ENCODE data around the gene MAN2A1.

MAN2A1 gene

DNA sequence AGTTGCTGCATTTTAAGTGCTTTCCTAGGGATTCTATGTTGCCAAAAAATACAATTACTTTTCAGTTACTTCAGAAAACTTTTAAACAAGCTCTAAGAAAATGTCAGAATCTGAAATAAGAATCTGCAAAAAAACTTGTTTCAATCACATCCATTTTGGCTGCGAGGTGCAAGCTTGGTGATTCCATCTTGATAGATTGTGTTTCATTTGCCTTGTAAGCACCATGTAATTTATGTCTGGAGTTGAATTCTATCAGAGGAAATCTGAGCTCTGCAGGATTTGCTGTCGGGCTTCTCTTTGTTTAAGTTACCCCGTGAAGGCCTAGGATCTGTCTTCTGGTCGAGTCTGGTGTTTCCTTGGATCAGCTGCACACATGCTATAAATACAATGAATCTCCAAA, 40.4 kb upstream of the MAN2A1 start:
- ATAC-seq (ENCODE audit: low read depth) (no peak), DNase-seq (ENCODE audit: low spot score) (no peak)
- H3K4me3 ChIP-seq (ENCODE audit: severe bottlenecking): no peak overlapping the region
- TF ChIP-seq, protein P1, sequence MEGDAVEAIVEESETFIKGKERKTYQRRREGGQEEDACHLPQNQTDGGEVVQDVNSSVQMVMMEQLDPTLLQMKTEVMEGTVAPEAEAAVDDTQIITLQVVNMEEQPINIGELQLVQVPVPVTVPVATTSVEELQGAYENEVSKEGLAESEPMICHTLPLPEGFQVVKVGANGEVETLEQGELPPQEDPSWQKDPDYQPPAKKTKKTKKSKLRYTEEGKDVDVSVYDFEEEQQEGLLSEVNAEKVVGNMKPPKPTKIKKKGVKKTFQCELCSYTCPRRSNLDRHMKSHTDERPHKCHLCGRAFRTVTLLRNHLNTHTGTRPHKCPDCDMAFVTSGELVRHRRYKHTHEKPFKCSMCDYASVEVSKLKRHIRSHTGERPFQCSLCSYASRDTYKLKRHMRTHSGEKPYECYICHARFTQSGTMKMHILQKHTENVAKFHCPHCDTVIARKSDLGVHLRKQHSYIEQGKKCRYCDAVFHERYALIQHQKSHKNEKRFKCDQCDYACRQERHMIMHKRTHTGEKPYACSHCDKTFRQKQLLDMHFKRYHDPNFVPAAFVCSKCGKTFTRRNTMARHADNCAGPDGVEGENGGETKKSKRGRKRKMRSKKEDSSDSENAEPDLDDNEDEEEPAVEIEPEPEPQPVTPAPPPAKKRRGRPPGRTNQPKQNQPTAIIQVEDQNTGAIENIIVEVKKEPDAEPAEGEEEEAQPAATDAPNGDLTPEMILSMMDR (IDR thresholded peaks at IDR 0.05; ENCODE audit: poor library complexity, severe bottlenecking): no peak
- H3K4me1 ChIP-seq (ENCODE audit: insufficient read depth, poor library complexity, severe bottlenecking): peaks cover 6% of the 10 kb centered on the region
- H3K27ac ChIP-seq (ENCODE audit: poor library complexity, severe bottlenecking): no peak overlapping the region
- H3K9me3 ChIP-seq (ENCODE audit: severe bottlenecking): no peaks in the 10 kb centered on the region
- H3K27me3 ChIP-seq (ENCODE audit: insufficient read depth, poor library complexity, severe bottlenecking): no peaks in the 10 kb centered on the region
- H3K36me3 ChIP-seq (ENCODE audit: low read depth): no peaks in the 10 kb centered on the region

DNA sequence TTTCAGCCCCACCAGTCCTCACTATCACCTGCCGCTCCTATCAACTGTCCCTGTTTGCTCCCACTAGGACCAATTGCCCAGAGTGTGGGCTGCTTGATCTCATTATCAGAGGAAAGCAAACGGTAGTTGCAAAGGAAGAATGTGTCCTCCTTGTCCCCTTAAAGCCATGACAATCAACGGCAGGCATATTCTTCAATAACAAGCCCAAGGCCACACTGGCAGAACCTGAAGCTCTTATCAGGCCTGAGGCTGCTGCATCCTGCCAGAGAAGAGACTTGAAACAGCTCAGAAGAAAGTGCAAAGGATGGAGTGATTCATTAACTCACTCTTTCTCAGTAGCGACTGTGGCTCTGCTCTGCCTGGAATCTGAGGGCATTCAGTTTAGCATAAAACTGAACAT, 39.2 kb upstream of the MAN2A1 start:
- TF ChIP-seq, protein P1 (IDR thresholded peaks at IDR 0.05; ENCODE audit: poor library complexity, severe bottlenecking): no peak
- no peak overlapping the region for H3K4me3 ChIP-seq (ENCODE audit: severe bottlenecking)
- peaks cover 12% of the 10 kb centered on the region for H3K4me1 ChIP-seq (ENCODE audit: insufficient read depth, poor library complexity, severe bottlenecking)
- no peaks in the 10 kb centered on the region for H3K27me3 ChIP-seq (ENCODE audit: insufficient read depth, poor library complexity, severe bottlenecking)
- H3K36me3 ChIP-seq (ENCODE audit: low read depth): no peaks in the 10 kb centered on the region
- ATAC-seq (ENCODE audit: low read depth) (no peak), DNase-seq (ENCODE audit: low spot score) (no peak)
- no peak overlapping the region for H3K27ac ChIP-seq (ENCODE audit: poor library complexity, severe bottlenecking)
- no peaks in the 10 kb centered on the region for H3K9me3 ChIP-seq (ENCODE audit: severe bottlenecking)

DNA sequence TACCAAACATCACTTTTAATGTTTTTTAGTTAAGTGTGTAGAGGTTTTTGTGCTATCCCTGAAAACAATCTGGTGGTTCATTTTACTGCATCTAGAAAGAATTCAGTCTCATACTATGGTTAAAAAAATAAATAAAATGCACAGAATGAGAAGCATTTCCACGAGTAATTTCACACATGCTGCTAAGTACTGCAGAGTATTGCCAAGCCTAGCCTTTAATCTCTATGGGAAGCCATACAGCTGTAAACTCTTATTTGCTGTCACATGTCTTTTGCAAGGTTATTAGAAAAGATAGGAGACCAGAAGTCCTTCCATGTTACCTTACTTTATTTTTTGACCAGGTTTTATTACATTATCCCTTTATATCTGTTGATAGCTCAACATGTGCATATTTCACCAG, 37.6 kb upstream of the MAN2A1 start:
- DNase-seq (ENCODE audit: low spot score) (no peak), ATAC-seq (ENCODE audit: low read depth) (no peak)
- peaks cover 26% of the 10 kb centered on the region for H3K4me1 ChIP-seq (ENCODE audit: insufficient read depth, poor library complexity, severe bottlenecking)
- H3K9me3 ChIP-seq (ENCODE audit: severe bottlenecking): no peaks in the 10 kb centered on the region
- no peaks in the 10 kb centered on the region for H3K27me3 ChIP-seq (ENCODE audit: insufficient read depth, poor library complexity, severe bottlenecking)
- H3K27ac ChIP-seq (ENCODE audit: poor library complexity, severe bottlenecking): no peak overlapping the region
- H3K36me3 ChIP-seq (ENCODE audit: low read depth): no peaks in the 10 kb centered on the region
- TF ChIP-seq, protein P1 (IDR thresholded peaks at IDR 0.05; ENCODE audit: poor library complexity, severe bottlenecking): no peak
- H3K4me3 ChIP-seq (ENCODE audit: severe bottlenecking): no peak overlapping the region

DNA sequence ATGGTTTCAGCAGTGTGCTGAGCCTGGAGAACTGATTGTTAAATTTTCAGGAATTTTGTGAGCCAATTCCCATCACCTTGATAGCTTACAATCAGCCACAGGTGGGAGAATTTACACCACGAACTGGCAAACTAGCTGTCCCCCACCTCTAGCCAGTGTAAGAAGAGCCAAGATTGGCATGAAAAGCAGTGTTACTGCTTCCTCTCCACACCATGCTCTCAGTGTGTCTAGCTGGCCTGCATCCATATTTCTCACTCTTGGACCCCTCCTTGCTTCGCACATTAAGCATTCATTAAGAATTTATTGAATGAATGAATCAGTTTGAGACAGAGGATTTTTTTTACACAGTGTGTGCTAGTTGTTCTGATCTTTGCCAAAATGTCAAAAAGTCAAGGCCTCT, 36.7 kb upstream of the MAN2A1 start:
- no peak for ATAC-seq (ENCODE audit: low read depth)
- no peak overlapping the region for H3K27ac ChIP-seq (ENCODE audit: poor library complexity, severe bottlenecking)
- no peaks in the 10 kb centered on the region for H3K9me3 ChIP-seq (ENCODE audit: severe bottlenecking)
- no peak for DNase-seq (ENCODE audit: low spot score)
- H3K4me1 ChIP-seq (ENCODE audit: insufficient read depth, poor library complexity, severe bottlenecking): peaks cover 33% of the 10 kb centered on the region
- TF ChIP-seq, protein P1 (IDR thresholded peaks at IDR 0.05; ENCODE audit: poor library complexity, severe bottlenecking): no peak
- H3K36me3 ChIP-seq (ENCODE audit: low read depth): no peaks in the 10 kb centered on the region
- no peaks in the 10 kb centered on the region for H3K27me3 ChIP-seq (ENCODE audit: insufficient read depth, poor library complexity, severe bottlenecking)
- no peak overlapping the region for H3K4me3 ChIP-seq (ENCODE audit: severe bottlenecking)

DNA sequence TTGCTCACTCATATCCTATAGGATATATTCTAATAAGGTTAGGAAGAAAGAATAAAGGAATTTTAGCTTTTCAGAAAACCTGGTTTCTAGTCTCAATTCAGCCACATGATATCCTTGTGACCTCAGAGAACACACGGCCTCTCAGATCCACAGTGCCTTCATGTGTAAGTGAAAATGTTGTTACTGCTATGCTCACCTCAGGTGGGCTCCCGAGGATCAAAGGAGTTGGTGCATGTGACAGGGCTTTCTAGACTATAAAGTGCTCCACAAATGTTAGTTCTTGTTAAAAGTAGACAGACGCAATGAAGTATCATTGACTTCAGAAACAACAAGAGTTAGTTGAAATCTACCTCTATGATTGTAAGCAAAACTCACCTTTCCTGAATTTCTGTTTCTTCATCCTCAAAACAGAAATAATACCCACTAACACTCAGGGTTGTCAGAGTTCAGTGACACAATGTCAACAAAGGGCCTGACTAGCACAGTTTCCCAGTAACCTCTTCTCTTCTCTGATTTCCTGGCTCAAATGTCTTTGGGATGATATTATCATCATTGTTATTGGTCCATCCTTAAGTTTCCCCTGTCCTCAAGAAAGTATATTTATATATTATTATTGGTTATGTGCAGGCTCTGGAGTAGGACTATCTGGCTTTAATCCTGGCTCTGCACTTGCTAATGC, 36.0 kb upstream of the MAN2A1 start:
- Histone ChIP-seq H3K36me3 (ENCODE audit: low read depth) (no peaks in the 10 kb centered on the region), H3K27me3 (ENCODE audit: insufficient read depth, poor library complexity, severe bottlenecking) (no peaks in the 10 kb centered on the region), H3K4me3 (ENCODE audit: severe bottlenecking) (no peak overlapping the region), H3K4me1 (ENCODE audit: insufficient read depth, poor library complexity, severe bottlenecking) (peaks cover 33% of the 10 kb centered on the region), H3K27ac (ENCODE audit: poor library complexity, severe bottlenecking) (no peak overlapping the region), H3K9me3 (ENCODE audit: severe bottlenecking) (no peaks in the 10 kb centered on the region)
- TF ChIP-seq, protein P1 (IDR thresholded peaks at IDR 0.05; ENCODE audit: poor library complexity, severe bottlenecking): no peak
- DNase-seq (ENCODE audit: low spot score): no peak
- no peak for ATAC-seq (ENCODE audit: low read depth)

Measured in RWPE2 (cell line).